Stomach (tissue), 4 donors: Measurements from ENCODE around the gene TTLL12.

ENCODE experiments used
- EP300 ChIP-seq: sonication (generic); formaldehyde crosslinking; IDR thresholded peaks from one replicate; pipeline ENCODE4 v1.6.1; 2017; ENCODE audit warnings: antibody characterized with exemption
- POLR2A ChIP-seq, 4 donors: fragments of 450-650 bp; IDR thresholded peaks; one replicate each; pipeline ENCODE4 v1.6.1; 2016; ENCODE audit warnings: antibody characterized with exemption in 4 of 4, control low read depth in 2 of 4, mild to moderate bottlenecking in 1 of 4, moderate library complexity in 1 of 4
- TF ChIP-seq, protein P1 (sequence below), 7 experiments: fragments of 450-650 bp in 4 of 7; fragments of 200-600 bp in 3 of 7; sonication (generic) in 3 of 7; IDR thresholded peaks; one replicate each; pipeline ENCODE4 v1.5.1; 2016 to 2019; ENCODE audit warnings: antibody characterized with exemption in 7 of 7, control low read depth in 2 of 7, mild to moderate bottlenecking in 1 of 7

- TF ChIP-seq, protein P1, sequence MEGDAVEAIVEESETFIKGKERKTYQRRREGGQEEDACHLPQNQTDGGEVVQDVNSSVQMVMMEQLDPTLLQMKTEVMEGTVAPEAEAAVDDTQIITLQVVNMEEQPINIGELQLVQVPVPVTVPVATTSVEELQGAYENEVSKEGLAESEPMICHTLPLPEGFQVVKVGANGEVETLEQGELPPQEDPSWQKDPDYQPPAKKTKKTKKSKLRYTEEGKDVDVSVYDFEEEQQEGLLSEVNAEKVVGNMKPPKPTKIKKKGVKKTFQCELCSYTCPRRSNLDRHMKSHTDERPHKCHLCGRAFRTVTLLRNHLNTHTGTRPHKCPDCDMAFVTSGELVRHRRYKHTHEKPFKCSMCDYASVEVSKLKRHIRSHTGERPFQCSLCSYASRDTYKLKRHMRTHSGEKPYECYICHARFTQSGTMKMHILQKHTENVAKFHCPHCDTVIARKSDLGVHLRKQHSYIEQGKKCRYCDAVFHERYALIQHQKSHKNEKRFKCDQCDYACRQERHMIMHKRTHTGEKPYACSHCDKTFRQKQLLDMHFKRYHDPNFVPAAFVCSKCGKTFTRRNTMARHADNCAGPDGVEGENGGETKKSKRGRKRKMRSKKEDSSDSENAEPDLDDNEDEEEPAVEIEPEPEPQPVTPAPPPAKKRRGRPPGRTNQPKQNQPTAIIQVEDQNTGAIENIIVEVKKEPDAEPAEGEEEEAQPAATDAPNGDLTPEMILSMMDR (IDR thresholded peaks at IDR 0.05): no peak
- TF ChIP-seq EP300: no peak
- TF ChIP-seq POLR2A (IDR thresholded peaks at IDR 0.05): no peak
These were observed 41.4 kb upstream of the TTLL12 start for GRCh38 chr22:43228330-43228729.
